Keratinocyte (primary cell): ENCODE results near the gene CLMN. TPM values are rescaled to one million over a fixed set of nuclear protein-coding genes. Genes with fewer than 3 reads are reported as not detected.

Experiments used
- DNase-seq: peaks from one replicate; pipeline ENCODE4 v3.0.0-alpha.2; 2011; ENCODE audit warnings: low read depth, missing footprints, low spot score
- FAIRE-seq: peaks from 2 replicates; lab custom pipeline; 2011; peaks lifted over from hg19 to GRCh38; lab: Jason Lieb, UNC
- H2AFZ ChIP-seq: 2 replicates; pipeline ENCODE4 v1.6.0; 2012; ENCODE audit warnings: low read length, control low read depth, inconsistent platforms; ENCODE audit not compliant: control insufficient read depth
- H3K27ac ChIP-seq: 2 replicates; pipeline ENCODE4 v1.5.1; 2011; ENCODE audit warnings: low read length; ENCODE audit not compliant: control insufficient read depth, insufficient read depth
- H3K27me3 ChIP-seq: 3 replicates; pipeline ENCODE4 v1.6.0; 2011; ENCODE audit warnings: low read length; ENCODE audit not compliant: control insufficient read depth, insufficient read depth; ENCODE audit errors: extremely low read depth
- H3K36me3 ChIP-seq, 2 experiments: 2 replicates in 1 of 2; 3 replicates in 1 of 2; pipeline ENCODE4 v1.5.1; 2011; ENCODE audit warnings: low read length in 2 of 2, mild to moderate bottlenecking in 1 of 2; ENCODE audit not compliant: control insufficient read depth in 2 of 2, insufficient read depth in 2 of 2; ENCODE audit errors: extremely low read depth in 1 of 2
- H3K4me1 ChIP-seq: 3 replicates; pipeline ENCODE4 v1.5.1; 2011; ENCODE audit warnings: low read length; ENCODE audit not compliant: control insufficient read depth, insufficient read depth; ENCODE audit errors: extremely low read depth
- H3K4me2 ChIP-seq: 3 replicates; pipeline ENCODE4 v1.6.0; 2011; ENCODE audit warnings: low read depth, low read length; ENCODE audit not compliant: control insufficient read depth, insufficient read depth; ENCODE audit errors: extremely low read depth
- H3K4me3 ChIP-seq, 3 experiments: fragments of 200-600 bp in 1 of 3; sonication (generic) in 1 of 3; 2 replicates in 2 of 3; 3 replicates in 1 of 3; pipeline ENCODE4 v1.5.1; 2011 to 2016; ENCODE audit warnings: low read length in 3 of 3, mild to moderate bottlenecking in 3 of 3, control low read depth in 2 of 3, inconsistent platforms in 1 of 3, low read depth in 1 of 3, mixed read lengths in 1 of 3, mixed run types in 1 of 3, moderate library complexity in 1 of 3; ENCODE audit not compliant: control insufficient read depth in 2 of 3, insufficient read depth in 2 of 3; ENCODE audit errors: extremely low read depth in 1 of 3
- H3K79me2 ChIP-seq: 2 replicates; pipeline ENCODE4 v1.6.0; 2012; ENCODE audit warnings: low read length; ENCODE audit not compliant: control insufficient read depth, insufficient read depth
- H3K9ac ChIP-seq: 3 replicates; pipeline ENCODE4 v1.6.0; 2011; ENCODE audit warnings: low read length; ENCODE audit not compliant: control insufficient read depth, insufficient read depth; ENCODE audit errors: extremely low read depth
- H3K9me1 ChIP-seq: 3 replicates; pipeline ENCODE4 v1.6.0; 2011; ENCODE audit warnings: low read length; ENCODE audit not compliant: control insufficient read depth, insufficient read depth; ENCODE audit errors: extremely low read depth
- H3K9me3 ChIP-seq: 2 replicates; pipeline ENCODE4 v1.5.1; 2012; ENCODE audit warnings: low read depth, low read length; ENCODE audit not compliant: control insufficient read depth
- H4K20me1 ChIP-seq: 3 replicates; pipeline ENCODE4 v1.6.0; 2011; ENCODE audit warnings: low read length; ENCODE audit not compliant: control insufficient read depth, insufficient read depth; ENCODE audit errors: extremely low read depth
- EZH2 ChIP-seq: IDR thresholded peaks from one replicate; pipeline ENCODE4 v1.6.1; 2012; ENCODE audit warnings: inconsistent platforms, mild to moderate bottlenecking, low read length, moderate library complexity
- dilution Hi-C: fragments of 300-500 bp; cut with MboI; formaldehyde crosslinking; loops from one replicate; pipeline ENCODE4 v1.7.0; 2020; ENCODE audit warnings: low sequenced_read_pairs; ENCODE audit not compliant: extremely low pct_ligation_motif_present
- polyA plus RNA-seq, 5 experiments: library from polyadenylated mRNA; depleted of rRNA in 3 of 5; stranded (reverse) in 3 of 5; stranded (forward) in 1 of 5; unstranded in 1 of 5; fragments of >200 nt; gene quantifications; 1 replicate in 1 of 5; 2 replicates in 3 of 5; 3 replicates in 1 of 5; pipeline versions ENCODE4 v1.2.1 to v1.2.3, GENCODE V29; 2011 to 2012; ENCODE audit warnings: missing spikeins in 2 of 5, low read depth in 1 of 5, low replicate concordance in 1 of 5
- TF ChIP-seq, protein P1 (sequence below), 3 experiments: IDR thresholded peaks in 1 of 3; conservative IDR thresholded peaks in 1 of 3; optimal IDR thresholded peaks in 1 of 3; 2 replicates in 2 of 3; 3 replicates in 1 of 3; pipeline versions ENCODE3 to v1.5.1; 2011; ENCODE audit warnings: low read length in 3 of 3, mild to moderate bottlenecking in 3 of 3, moderate library complexity in 2 of 3, control low read depth in 1 of 3, inconsistent platforms in 1 of 3; ENCODE audit not compliant: insufficient read depth in 2 of 3; ENCODE audit errors: extremely low read depth in 1 of 3

CLMN gene
- polyA plus RNA-seq, 1 donor (not counting 4 experiments of a cell fraction or from before 2014, with no cell fraction given), result 6.1 TPM

DNA sequence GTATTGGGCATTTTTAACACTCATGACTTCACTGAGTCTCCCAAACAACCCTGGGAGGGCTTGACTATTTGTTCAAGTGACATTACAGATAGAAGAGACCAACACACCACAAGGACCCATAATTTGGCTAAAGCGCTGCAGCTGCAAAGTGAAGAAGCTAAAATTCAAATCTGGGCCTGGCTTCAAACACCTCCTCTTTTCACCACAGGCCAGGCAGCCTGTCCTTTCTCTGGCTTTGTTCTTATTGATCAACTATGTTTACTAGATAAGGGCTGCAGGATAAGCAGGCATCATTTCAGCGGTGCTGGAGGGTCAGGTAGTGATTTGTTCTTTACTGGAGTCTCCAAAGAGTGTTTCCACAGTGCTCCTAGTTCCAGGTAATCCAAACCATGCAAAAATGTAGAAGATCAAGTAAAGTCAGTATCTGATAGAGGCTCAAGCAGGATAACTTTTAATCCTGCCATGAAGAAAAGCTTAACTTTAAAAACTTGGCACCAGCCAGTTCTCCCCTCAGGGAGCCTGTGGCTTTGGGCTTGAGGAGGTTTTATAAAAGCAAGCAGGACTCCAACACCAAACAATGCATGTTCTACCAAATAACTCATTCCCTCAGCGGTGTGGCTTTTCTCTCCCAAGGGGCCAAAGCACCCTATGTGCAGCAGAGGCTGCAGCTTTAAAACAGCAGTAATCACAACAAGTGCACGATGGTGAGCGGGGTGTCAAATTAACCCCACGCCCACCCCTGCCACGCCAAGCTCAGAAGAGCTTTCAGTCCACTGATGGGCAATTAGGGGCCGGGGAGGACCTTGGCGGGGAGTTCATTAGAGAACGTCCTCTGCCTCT lies 16.8 kb downstream of the CLMN start:
- no peak for FAIRE-seq
- Histone ChIP-seq H3K4me1 (no peaks in the 10 kb centered on the region), H3K9me1 (no peaks in the 10 kb centered on the region), H3K27me3 (no peaks in the 10 kb centered on the region), H3K79me2 (no peaks in the 10 kb centered on the region), H3K36me3 (no peaks in the 10 kb centered on the region), H3K9me3 (no peaks in the 10 kb centered on the region), H3K9ac (no peak overlapping the region), H3K27ac (no peak overlapping the region), H3K4me2 (no peak overlapping the region), H2AFZ (no peak overlapping the region), H3K4me3 (no peak overlapping the region), H4K20me1 (no peaks in the 10 kb centered on the region)
- dilution Hi-C loops, result no loop called here
- DNase-seq, result no peak
- TF ChIP-seq EZH2, result no peak
- TF ChIP-seq, protein P1, sequence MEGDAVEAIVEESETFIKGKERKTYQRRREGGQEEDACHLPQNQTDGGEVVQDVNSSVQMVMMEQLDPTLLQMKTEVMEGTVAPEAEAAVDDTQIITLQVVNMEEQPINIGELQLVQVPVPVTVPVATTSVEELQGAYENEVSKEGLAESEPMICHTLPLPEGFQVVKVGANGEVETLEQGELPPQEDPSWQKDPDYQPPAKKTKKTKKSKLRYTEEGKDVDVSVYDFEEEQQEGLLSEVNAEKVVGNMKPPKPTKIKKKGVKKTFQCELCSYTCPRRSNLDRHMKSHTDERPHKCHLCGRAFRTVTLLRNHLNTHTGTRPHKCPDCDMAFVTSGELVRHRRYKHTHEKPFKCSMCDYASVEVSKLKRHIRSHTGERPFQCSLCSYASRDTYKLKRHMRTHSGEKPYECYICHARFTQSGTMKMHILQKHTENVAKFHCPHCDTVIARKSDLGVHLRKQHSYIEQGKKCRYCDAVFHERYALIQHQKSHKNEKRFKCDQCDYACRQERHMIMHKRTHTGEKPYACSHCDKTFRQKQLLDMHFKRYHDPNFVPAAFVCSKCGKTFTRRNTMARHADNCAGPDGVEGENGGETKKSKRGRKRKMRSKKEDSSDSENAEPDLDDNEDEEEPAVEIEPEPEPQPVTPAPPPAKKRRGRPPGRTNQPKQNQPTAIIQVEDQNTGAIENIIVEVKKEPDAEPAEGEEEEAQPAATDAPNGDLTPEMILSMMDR (optimal IDR thresholded peaks at IDR 0.05 in 1 of 3, IDR thresholded peaks at IDR 0.05 in 1 of 3, conservative IDR thresholded peaks at IDR 0.05 in 1 of 3; ENCODE audit: extremely low read depth in 1 of 3, insufficient read depth in 2 of 3, low read length in 3 of 3), result no peak

DNA sequence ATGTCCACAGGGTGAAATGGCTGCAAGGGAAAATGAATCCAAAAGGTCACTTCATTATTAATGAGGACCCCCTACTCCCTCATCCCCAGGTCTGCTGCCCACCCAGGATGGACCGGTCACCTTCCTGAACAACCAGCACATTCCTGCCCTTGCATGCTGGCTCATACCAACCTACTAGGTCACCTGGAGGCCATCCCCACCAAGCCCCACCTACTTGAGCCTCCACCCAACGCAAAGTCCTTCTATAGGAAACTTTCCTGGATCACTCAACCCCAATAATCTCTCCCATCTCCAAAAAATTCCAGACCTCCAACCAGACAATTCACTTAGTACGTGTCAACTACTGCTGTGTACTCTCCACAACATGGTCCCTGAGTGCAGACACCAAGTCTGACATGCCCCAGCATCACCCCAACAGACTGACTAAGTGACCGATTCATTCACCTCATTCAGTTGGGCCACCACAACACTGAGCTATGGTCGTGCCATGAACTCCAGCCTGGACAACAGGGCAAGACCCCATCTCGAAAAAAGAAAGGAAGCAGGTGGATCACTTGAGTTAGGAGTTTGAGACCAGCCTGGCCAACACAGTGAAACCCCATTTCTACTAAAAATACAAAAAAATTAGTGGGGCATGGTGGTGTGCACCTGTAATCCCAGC lies 18.1 kb downstream of the CLMN start:
- Histone ChIP-seq H3K4me2 (no peak overlapping the region), H3K4me1 (no peaks in the 10 kb centered on the region), H4K20me1 (no peaks in the 10 kb centered on the region), H3K9ac (no peak overlapping the region), H3K9me1 (no peaks in the 10 kb centered on the region), H3K27me3 (no peaks in the 10 kb centered on the region), H3K4me3 (no peak overlapping the region), H3K9me3 (no peaks in the 10 kb centered on the region), H3K36me3 (no peaks in the 10 kb centered on the region), H3K27ac (no peak overlapping the region), H3K79me2 (no peaks in the 10 kb centered on the region), H2AFZ (no peak overlapping the region)
- dilution Hi-C loops, result no loop called here
- TF ChIP-seq, protein P1 (optimal IDR thresholded peaks at IDR 0.05 in 1 of 3, IDR thresholded peaks at IDR 0.05 in 1 of 3, conservative IDR thresholded peaks at IDR 0.05 in 1 of 3; ENCODE audit: extremely low read depth in 1 of 3, insufficient read depth in 2 of 3, low read length in 3 of 3), result no peak
- no peak for TF ChIP-seq EZH2
- FAIRE-seq (no peak), DNase-seq (no peak)
